ENCODE results near the gene CR1L. TPM values are rescaled to one million over a fixed set of nuclear protein-coding genes. Genes with fewer than 3 reads are reported as not detected.
"Not testable (repeated sequence)": the region's sequence is repeated elsewhere in the genome, so short reads cannot be mapped to it uniquely, and the experiment has no call there.

Gene CR1L
- total and polyA plus RNA-seq, 10 donors: 0.63 to 7.1 (median 1.3) TPM

GRCh38 chr1:207658904-207659485 lies 14.1 kb downstream of the CR1L start:
- Histone ChIP-seq H3K27me3 (replicated peaks in 1 of 7) (peaks cover 0 to 7% (median 0%) of the 10 kb centered on the region in 7 donors), H3K9me3 (peaks cover 0 to 11% (median 0%) of the 10 kb centered on the region in 8 donors), H3K4me1 (no peaks in the 10 kb centered on the region), H3K27ac (no peak overlapping the region), H3K36me3 (no peaks in the 10 kb centered on the region), H3K4me3 (no peak overlapping the region)
- intact Hi-C loops (cut with DNase I; ENCODE audit: low total_unique reads): no loop called here
- WGBS, 5 donors: 84 to 94% (median 87%) methylated on average over 5 to 9 of the region's 9 CpGs
- TF ChIP-seq POLR2A (IDR thresholded peaks at IDR 0.05) (no peak), POLR2AphosphoS5 (IDR thresholded peaks at IDR 0.05) (no peak), CTCF (IDR thresholded peaks at IDR 0.05 in 8 of 11, conservative IDR thresholded peaks at IDR 0.05 in 3 of 11) (no peak)
- DNase-seq: no peak

- Histone ChIP-seq H3K4me3 (no peak overlapping the region), H3K36me3 (no peaks in the 10 kb centered on the region), H3K27ac (no peak overlapping the region), H3K27me3 (replicated peaks in 1 of 7) (peaks cover 0 to 7% (median 0%) of the 10 kb centered on the region in 7 donors), H3K9me3 (peaks cover 0 to 11% (median 0%) of the 10 kb centered on the region in 8 donors), H3K4me1 (no peaks in the 10 kb centered on the region)
- no peak for DNase-seq
- TF ChIP-seq POLR2AphosphoS5 (IDR thresholded peaks at IDR 0.05): no peak
- no peak for TF ChIP-seq POLR2A (IDR thresholded peaks at IDR 0.05)
- TF ChIP-seq CTCF (IDR thresholded peaks at IDR 0.05 in 8 of 11, conservative IDR thresholded peaks at IDR 0.05 in 3 of 11): no peak
- 74 to 87% (median 82%) methylated on average over 9 to 10 of the region's 10 CpGs for WGBS, 5 donors
- intact Hi-C loops (cut with DNase I; ENCODE audit: low total_unique reads): no loop called here
These were observed 14.7 kb downstream of the CR1L start for GRCh38 chr1:207659545-207660153.

GRCh38 chr1:207661420-207661819 lies 16.5 kb downstream of the CR1L start:
- H3K36me3 ChIP-seq; H3K4me3 ChIP-seq; H3K27ac ChIP-seq; DNase-seq; H3K4me1 ChIP-seq; intact Hi-C loops (cut with DNase I; ENCODE audit: low total_unique reads): not testable (repeated sequence)
- peaks cover 0 to 24% (median 0%) of the 10 kb centered on the region in 7 donors for H3K27me3 ChIP-seq (replicated peaks in 1 of 7)
- peaks cover 0 to 16% (median 1%) of the 10 kb centered on the region in 8 donors for H3K9me3 ChIP-seq
- WGBS, 5 donors: 93 to 100% (median 97%) methylated on average over 1 to 2 of the region's 2 CpGs; no CpG with 5 or more reads in 1 of the 5 donors

GRCh38 chr1:207666342-207666741 lies 21.4 kb downstream of the CR1L start:
- H3K36me3 ChIP-seq: no peaks in the 10 kb centered on the region
- H3K9me3 ChIP-seq: peaks cover 0 to 19% (median 1%) of the 10 kb centered on the region in 8 donors
- 82 to 100% (median 91%) methylated on average over 1 of the region's 1 CpG for WGBS, 5 donors
- H3K27me3 ChIP-seq (replicated peaks in 1 of 7): peaks cover 0 to 70% (median 23%) of the 10 kb centered on the region in 7 donors
- peaks cover 0 to 19% (median 9%) of the 10 kb centered on the region in 6 donors for H3K4me1 ChIP-seq
- no peak overlapping the region for H3K4me3 ChIP-seq
- intact Hi-C loops (cut with DNase I; ENCODE audit: low total_unique reads): no loop called here
- TF ChIP-seq POLR2A (IDR thresholded peaks at IDR 0.05) (no peak), CTCF (IDR thresholded peaks at IDR 0.05 in 8 of 11, conservative IDR thresholded peaks at IDR 0.05 in 3 of 11) (no peak), POLR2AphosphoS5 (IDR thresholded peaks at IDR 0.05) (no peak)
- no peak overlapping the region for H3K27ac ChIP-seq
- no peak for DNase-seq
